HG03571 (cell line): ENCODE results near the gene CCDC50.

Source experiments
- ATAC-seq: cut with Tn5 transposase; IDR thresholded peaks from one replicate; pipeline ENCODE4 v1.9.1; 2021; ENCODE audit not compliant: unreplicated experiment

The CCDC50 gene

DNA sequence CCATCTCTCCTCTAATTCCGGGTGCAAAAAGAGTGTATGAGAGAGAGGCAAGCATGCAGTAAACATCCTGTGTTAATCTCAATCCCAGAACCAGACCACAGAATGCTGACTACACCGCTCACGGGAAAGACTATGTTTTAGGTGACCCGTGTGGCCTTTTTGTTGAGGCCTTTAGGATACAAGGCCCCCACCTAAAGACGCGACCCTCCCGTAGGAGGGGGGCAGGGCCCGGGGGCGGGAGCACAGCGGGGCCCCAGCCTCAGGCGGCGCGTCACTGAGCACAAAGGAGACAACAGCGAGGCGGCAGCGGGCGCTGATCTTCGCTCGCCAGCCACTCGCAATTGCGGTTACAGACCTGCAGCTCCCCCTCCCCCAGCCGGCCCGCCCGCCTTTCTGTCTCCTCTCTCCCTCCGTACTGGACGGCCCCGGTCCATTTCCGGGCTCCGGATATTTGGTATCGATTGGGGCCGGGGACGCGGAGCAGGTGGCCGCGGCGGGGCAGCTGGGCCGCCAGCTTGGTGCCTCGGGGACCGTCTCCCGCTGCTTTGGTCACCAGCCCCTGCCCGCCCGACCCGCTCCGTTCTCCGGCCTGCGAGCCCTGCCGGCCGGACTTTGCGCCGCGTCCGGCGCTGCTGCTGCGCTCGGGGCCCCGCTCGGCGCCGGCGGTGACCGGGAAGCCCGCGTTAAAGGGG is at the start of gene CCDC50:
CCDC50 (plus strand) TSS at position 433 of the 692 bp plus-strand sequence. CDS start 281 bp downstream, outside the sequence.
- peak; percentile 72 for ATAC-seq

- ATAC-seq, result no peak
Observed at GRCh38 chr3:191280111-191280510, 49.1 kb upstream of the CCDC50 start.

GRCh38 chr3:191280882-191281281 is 48.3 kb upstream of the CCDC50 start:
- ATAC-seq, result no peak

- ATAC-seq, result no peak
Observed at GRCh38 chr3:191282251-191283185, 46.7 kb upstream of the CCDC50 start.

- ATAC-seq, result peak; percentile 60
Observed at GRCh38 chr3:191283400-191283799, 45.8 kb upstream of the CCDC50 start.

- peak; percentile 69 for ATAC-seq
Observed at GRCh38 chr3:191290311-191291025, 38.7 kb upstream of the CCDC50 start.

GRCh38 chr3:191292243-191293015 is 36.8 kb upstream of the CCDC50 start:
- ATAC-seq, result no peak

GRCh38 chr3:191294291-191294690 is 34.9 kb upstream of the CCDC50 start:
- no peak for ATAC-seq

- ATAC-seq, result peak; percentile 82
Observed at GRCh38 chr3:191296041-191296541, 33.1 kb upstream of the CCDC50 start.

DNA sequence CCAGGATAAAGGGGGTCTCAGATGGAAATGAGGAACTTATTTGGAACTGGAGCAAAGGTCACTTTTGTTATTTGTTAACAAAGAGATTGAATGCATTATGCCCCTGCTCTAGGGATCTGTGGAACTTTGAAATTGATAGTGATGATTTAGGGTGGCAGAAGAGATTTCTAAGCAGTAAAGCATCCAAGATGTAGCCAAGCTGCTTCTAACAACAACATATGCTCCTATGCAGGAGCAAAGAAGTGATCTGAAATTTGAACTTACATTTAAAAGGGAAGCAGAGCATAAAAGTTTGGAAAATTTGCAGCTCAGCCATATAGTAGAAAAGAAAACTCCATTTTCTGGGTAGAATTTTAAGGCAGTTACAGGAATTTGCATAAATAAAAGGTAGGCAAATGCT is 30.3 kb upstream of the CCDC50 start:
- ATAC-seq, result no peak

DNA sequence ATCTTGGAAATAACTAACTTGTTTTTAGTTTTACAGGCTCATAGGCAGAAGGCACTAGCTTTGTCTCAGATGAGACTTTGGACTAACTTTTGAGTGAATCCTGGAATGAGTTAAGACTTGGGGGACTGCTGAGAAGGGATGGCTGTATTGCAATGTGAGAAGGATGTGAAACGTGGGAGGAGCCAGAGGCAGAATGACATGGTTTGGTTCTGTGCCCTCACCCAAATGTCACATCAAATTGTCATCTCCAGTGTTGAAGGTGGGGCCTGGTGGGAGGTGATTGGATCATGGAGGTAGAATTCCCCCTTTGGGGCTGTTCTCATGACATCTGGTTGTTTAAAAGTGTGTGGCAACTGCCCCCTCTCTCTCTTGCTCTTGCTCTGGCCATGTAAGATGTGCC is 28.8 kb upstream of the CCDC50 start:
- no peak for ATAC-seq

DNA sequence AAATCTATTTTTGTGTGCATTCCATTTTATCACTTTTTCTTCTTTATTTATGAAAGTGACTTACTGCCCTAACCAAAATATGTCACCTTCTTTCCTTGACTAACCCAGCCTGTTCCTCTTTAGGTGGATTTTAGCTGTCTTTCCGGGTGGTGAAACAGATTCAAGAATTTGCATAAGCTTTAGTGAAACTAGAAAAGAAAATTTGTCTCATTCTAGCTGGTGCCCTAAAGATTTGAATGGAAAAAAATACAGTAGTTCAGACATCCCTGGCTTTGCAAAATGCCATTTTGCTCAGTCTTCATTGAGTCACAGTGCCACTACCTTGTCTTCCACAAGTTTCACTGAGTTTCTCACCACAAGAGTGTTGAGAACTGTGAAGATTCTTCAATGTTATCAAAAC is 28.2 kb upstream of the CCDC50 start:
- peak; percentile 67 for ATAC-seq

GRCh38 chr3:191301782-191302411 is 27.3 kb upstream of the CCDC50 start:
- no peak for ATAC-seq

GRCh38 chr3:191302451-191302850 is 26.7 kb upstream of the CCDC50 start:
- no peak for ATAC-seq

DNA sequence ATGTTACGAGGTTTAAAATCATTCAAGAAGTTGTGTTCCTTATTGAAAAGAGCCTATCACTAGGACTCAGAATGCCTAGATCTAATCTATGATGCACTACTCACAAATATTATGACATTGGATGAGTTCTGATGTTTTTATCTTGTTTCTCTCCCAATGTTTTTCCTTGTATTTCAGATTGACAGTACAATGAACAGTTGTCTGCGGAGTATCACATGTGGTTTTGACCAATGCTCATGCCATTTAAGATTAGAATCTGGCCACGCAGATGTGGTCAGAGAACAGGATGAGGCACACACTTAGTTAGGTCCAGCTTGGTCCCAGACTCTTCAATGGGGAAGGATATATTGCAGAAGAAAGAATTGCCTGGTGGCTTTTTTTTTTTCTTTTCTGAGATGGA is 25.6 kb upstream of the CCDC50 start:
- no peak for ATAC-seq

DNA sequence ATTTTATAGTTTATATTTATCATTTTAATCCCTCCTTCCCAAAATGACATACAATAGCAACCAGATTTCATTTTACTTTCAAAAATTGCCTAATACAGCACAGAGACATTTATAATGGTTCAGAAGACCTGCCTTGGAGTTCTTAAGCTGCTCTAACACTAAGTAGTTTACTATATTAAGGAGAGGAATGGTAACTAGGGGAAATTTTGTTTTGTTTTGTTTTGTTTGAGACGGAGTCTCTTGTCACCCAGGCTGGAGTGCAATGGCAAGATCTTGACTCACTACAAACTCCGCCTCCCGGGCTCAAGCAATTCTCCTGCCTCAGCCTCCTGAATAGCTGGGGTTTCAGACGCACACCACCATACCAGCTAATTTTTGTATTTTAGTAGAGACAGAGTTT is 22.8 kb upstream of the CCDC50 start:
- no peak for ATAC-seq

GRCh38 chr3:191307341-191307740 is 21.9 kb upstream of the CCDC50 start:
- no peak for ATAC-seq

GRCh38 chr3:191313296-191313695 is 15.9 kb upstream of the CCDC50 start:
- ATAC-seq, result no peak

GRCh38 chr3:191314109-191314728 is 15.0 kb upstream of the CCDC50 start:
- ATAC-seq, result no peak
